Ectodermal cell (in vitro differentiated cells): ENCODE results near the gene SVIP.

ENCODE experiments used
- H3K27ac ChIP-seq: 2 replicates; pipeline ENCODE4 v1.7.0; 2013; ENCODE audit warnings: mild to moderate bottlenecking, low read depth, low read length; ENCODE audit not compliant: insufficient read depth, poor library complexity, severe bottlenecking
- H3K27me3 ChIP-seq: 2 replicates; pipeline ENCODE4 v1.7.0; 2013; ENCODE audit warnings: mild to moderate bottlenecking, low read length; ENCODE audit not compliant: insufficient read depth, control insufficient read depth, poor library complexity, severe bottlenecking
- H3K36me3 ChIP-seq: one replicate; pipeline ENCODE4 v1.7.0; 2013; ENCODE audit warnings: low read length; ENCODE audit not compliant: control insufficient read depth, insufficient read depth
- H3K4me1 ChIP-seq: one replicate; pipeline ENCODE4 v1.7.0; 2013; ENCODE audit warnings: low read length; ENCODE audit not compliant: control insufficient read depth, insufficient read depth
- H3K4me3 ChIP-seq: 2 replicates; pipeline ENCODE4 v1.7.0; 2013; ENCODE audit warnings: low read depth, low read length, control low read depth; ENCODE audit not compliant: insufficient read depth
- H3K9me3 ChIP-seq: 2 replicates; pipeline ENCODE4 v1.7.0; 2013; ENCODE audit warnings: mild to moderate bottlenecking, low read length, moderate library complexity; ENCODE audit not compliant: control insufficient read depth
- WGBS, 2 experiments: methylation state at CpG; one replicate each; pipeline ENCODE4 v1.1.7; 2013; ENCODE audit warnings: missing lambda C conversion rate in 2 of 2; 5-methylcytosine and 5-hydroxymethylcytosine counted together

Gene SVIP

DNA sequence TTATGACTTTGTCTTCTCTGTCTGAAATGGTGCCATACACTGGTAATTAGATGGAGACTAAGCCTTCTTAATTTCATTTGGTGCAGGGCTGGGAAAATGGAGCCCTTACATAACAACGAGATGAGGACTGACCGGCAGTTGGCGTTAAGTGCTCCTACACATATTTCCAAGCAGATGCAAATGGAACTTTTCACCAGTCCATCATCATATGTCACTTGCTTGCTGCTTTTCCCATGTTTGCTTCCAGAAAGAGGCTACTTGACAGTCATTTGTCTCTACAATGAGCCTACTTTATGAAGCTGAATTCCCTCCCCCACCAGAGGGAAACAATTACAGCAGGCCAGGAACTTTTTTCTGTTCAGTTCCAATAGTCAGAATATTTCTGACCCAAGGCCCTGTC is 32.6 kb downstream of the SVIP start:
- no peak overlapping the region for H3K4me3 ChIP-seq
- 92 to 93% methylated on average over 3 of the region's 3 CpGs for whole genome bisulfite sequencing, 2 experiments
- H3K27ac ChIP-seq: no peak overlapping the region
- H3K27me3 ChIP-seq: no peaks in the 10 kb centered on the region
- H3K36me3 ChIP-seq: no peaks in the 10 kb centered on the region
- no peaks in the 10 kb centered on the region for H3K9me3 ChIP-seq
- H3K4me1 ChIP-seq: peaks cover 4% of the 10 kb centered on the region

DNA sequence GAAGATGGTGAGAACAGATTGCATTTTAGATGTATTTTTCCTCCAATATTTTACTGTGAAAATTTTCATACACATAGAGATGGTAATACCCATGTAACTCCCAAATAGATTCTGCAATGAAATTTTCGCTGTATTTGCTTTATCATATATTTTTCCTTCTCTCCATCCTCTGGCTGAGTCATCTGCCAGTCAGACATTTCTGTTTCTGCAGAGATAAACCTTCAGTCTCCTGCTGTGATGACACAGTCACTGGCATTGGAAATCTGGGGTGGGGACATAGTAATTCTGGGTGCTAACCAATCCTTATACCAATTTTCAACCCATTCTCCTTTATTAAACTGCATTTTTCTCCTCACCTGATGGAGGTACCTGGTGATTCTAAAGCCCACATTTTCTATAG is 33.7 kb downstream of the SVIP start:
- H3K4me1 ChIP-seq: peaks cover 4% of the 10 kb centered on the region
- no peaks in the 10 kb centered on the region for H3K9me3 ChIP-seq
- no peaks in the 10 kb centered on the region for H3K27me3 ChIP-seq
- H3K4me3 ChIP-seq: no peak overlapping the region
- no peak overlapping the region for H3K27ac ChIP-seq
- H3K36me3 ChIP-seq: no peaks in the 10 kb centered on the region
- WGBS, 2 experiments: 94 to 100% methylated on average over 1 of the region's 1 CpG

DNA sequence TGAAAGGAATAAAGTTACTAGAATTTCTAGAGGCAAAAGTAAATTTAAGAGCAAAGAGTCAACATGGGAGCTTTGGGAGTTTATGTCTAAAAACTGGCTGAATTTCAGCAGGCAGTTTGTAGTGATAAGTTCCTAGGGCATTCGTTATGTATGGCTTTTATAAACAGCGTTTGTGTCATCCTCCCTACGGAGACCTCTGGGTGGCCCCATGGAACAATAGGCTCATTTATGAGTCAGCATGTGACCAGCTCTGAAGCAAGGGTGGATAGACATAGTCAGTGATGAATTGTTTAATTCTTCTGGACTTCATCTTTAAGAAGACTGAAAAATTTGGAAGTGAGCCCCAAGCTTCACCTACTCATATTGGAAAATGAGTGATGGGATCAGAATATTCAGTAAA is 37.1 kb downstream of the SVIP start:
- Histone ChIP-seq H3K9me3 (no peaks in the 10 kb centered on the region), H3K36me3 (no peaks in the 10 kb centered on the region), H3K4me1 (peaks cover 4% of the 10 kb centered on the region), H3K27me3 (no peaks in the 10 kb centered on the region), H3K4me3 (no peak overlapping the region), H3K27ac (no peak overlapping the region)
- WGBS, 2 experiments: 60 to 66% methylated on average over 3 of the region's 3 CpGs

DNA sequence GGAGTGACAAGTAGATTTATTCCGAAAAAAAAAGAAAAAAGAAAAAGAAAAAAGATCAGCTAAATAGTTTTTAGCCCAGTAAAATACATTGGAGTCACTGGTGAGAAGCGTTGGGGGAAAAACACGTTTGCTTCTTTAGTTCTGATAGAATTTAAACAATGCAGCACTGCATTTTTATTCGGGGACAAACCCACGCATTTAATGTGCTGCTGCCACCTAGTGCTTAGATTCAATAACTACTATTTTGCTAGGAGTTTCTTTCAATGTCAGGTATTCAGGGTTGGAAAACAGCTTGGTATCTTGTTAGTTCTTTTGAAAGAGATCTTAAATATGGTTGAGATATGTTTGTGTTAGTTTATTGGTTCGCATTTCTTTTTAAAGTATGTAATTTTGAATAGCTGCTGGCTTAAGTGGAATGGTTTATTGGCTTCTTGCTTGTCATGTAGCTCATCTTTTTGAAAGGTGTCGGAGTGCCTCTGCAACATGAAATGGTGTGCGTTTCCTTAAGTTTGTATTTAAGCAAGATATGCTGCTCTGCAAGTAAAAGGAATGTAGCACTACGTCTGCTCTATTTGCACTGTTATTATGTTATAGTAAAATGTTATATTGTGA is 41.9 kb downstream of the SVIP start:
- no peaks in the 10 kb centered on the region for H3K9me3 ChIP-seq
- no peaks in the 10 kb centered on the region for H3K36me3 ChIP-seq
- no peak overlapping the region for H3K4me3 ChIP-seq
- 34 to 41% methylated on average over 9 of the region's 9 CpGs for WGBS, 2 experiments
- H3K27me3 ChIP-seq: no peaks in the 10 kb centered on the region
- peaks cover 3% of the 10 kb centered on the region for H3K4me1 ChIP-seq
- H3K27ac ChIP-seq: no peak overlapping the region

DNA sequence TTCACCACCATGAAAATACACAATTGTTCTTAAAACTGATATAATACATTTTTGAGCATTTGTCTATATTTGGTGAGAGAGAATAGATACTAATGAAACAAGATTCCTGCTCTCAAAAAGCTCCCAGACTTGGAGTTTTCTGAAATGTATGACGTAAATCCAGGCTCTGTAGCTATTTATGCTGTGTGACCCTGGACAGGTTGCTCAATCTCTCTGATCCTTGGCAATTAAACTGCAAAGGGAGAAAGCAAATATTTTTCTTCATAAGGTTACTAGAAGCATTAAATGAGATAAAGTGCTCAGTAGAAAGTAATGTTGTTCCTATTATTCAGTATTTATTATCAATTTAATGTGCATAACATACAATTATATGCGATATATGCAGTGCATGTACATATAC is 42.5 kb downstream of the SVIP start:
- Histone ChIP-seq H3K4me1 (no peaks in the 10 kb centered on the region), H3K4me3 (no peak overlapping the region), H3K27ac (no peak overlapping the region), H3K9me3 (no peaks in the 10 kb centered on the region), H3K27me3 (no peaks in the 10 kb centered on the region), H3K36me3 (no peaks in the 10 kb centered on the region)
- 97 to 100% methylated on average over 1 of the region's 2 CpGs for WGBS, 2 experiments

DNA sequence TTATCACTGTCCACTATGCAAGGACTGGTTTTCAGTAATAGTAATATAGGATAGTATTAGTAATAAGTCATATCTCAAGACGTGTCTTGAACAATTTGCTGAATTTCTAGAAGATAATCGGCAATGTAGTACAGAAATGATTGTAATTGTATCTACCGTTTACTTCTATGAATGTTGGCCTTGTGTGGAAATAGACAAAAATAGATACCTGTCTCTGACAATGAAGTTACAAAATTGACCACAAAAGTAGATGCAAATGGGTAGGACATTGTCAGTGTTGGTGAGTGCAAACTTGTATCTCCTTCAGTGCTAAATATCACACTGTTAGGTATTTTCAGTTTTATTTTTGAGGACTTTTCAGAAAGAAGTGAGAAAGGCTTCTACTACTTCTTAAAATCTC is 43.1 kb downstream of the SVIP start:
- 93 to 99% methylated on average over 3 of the region's 3 CpGs for WGBS, 2 experiments

DNA sequence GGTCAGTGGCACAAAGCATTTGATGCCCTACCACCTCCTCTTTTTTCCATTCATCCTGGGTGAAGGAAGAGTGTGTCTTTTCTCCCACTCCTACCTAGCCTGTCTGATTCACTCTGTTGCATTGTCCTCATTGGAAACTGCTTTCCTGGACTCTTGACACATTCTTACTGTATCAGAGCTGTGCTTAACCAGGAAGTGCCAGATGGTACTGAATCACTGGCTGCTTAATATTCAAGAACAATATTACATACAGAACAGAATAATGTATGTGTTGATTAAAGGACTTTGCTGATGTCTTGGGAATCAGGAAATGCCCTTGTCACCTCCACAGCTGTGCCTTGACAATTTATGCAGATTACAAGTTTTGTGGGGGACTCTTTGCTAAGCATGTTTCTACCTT is 44.4 kb downstream of the SVIP start:
- no peak overlapping the region for H3K4me3 ChIP-seq
- no peaks in the 10 kb centered on the region for H3K9me3 ChIP-seq
- no peak overlapping the region for H3K27ac ChIP-seq
- no peaks in the 10 kb centered on the region for H3K4me1 ChIP-seq
- H3K36me3 ChIP-seq: no peaks in the 10 kb centered on the region
- H3K27me3 ChIP-seq: no peaks in the 10 kb centered on the region

More for the DNA sequence above, 43.1 kb downstream of the SVIP start:
- no peak overlapping the region for H3K27ac ChIP-seq
- H3K4me3 ChIP-seq: no peak overlapping the region
- H3K27me3 ChIP-seq: no peaks in the 10 kb centered on the region
- no peaks in the 10 kb centered on the region for H3K9me3 ChIP-seq
- no peaks in the 10 kb centered on the region for H3K36me3 ChIP-seq
- no peaks in the 10 kb centered on the region for H3K4me1 ChIP-seq

DNA sequence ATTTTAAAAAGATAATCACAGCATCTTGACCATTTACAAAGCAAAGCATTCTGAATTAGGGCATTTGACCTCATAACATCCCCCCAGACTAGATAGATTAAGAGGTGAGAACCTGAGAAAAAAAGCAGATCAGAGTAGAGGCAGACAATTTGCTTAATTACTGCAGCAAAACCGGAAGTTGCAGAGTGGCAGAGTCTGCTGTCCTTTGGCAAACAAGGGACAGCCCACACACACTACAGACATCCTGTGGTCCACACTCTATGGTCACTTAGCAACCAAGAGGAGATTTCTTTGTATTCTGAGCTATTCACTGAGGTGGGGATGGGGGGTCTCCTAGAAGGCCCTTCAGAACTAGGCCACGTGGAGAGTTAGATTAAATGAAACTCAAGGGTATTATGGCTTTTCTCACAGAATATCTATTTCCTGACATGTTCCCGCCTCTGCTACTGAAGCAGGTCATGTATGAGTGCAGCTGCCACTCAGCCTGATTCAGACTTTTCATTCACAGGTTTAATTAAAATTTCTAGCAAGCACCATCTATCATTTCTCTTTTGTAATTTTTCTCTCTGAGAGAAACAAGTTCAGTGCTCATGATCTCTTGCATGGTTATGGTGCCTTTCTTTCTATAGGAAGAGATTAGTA is 48.5 kb downstream of the SVIP start:
- no peaks in the 10 kb centered on the region for H3K27me3 ChIP-seq
- WGBS, 2 experiments: 56 to 60% methylated on average over 3 of the region's 3 CpGs
- H3K4me3 ChIP-seq: no peak overlapping the region
- H3K4me1 ChIP-seq: no peaks in the 10 kb centered on the region
- H3K36me3 ChIP-seq: no peaks in the 10 kb centered on the region
- no peaks in the 10 kb centered on the region for H3K9me3 ChIP-seq
- H3K27ac ChIP-seq: no peak overlapping the region

DNA sequence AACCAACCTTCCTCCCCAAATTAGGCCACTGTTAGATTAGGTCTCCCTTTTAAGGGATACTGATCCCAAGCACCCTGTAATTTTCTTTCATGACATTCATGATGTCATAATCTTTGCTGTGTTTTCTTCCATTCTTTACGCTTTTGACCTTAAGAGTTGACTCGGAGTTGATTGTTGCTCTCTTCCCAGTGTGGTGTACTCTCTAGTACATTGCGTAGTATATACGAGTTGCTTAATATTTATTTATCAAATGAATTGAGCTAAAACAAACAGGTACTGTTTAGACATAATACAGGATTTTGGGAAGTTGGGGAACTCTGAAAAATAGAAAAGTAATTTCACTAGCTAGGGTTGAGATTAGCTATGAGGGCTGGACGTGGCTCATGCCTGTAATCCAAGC is 49.8 kb downstream of the SVIP start:
- no peaks in the 10 kb centered on the region for H3K4me1 ChIP-seq
- H3K27me3 ChIP-seq: no peaks in the 10 kb centered on the region
- no peak overlapping the region for H3K4me3 ChIP-seq
- no peaks in the 10 kb centered on the region for H3K9me3 ChIP-seq
- 96 to 99% methylated on average over 3 to 5 of the region's 5 CpGs for WGBS, 2 experiments
- no peak overlapping the region for H3K27ac ChIP-seq
- H3K36me3 ChIP-seq: no peaks in the 10 kb centered on the region

DNA sequence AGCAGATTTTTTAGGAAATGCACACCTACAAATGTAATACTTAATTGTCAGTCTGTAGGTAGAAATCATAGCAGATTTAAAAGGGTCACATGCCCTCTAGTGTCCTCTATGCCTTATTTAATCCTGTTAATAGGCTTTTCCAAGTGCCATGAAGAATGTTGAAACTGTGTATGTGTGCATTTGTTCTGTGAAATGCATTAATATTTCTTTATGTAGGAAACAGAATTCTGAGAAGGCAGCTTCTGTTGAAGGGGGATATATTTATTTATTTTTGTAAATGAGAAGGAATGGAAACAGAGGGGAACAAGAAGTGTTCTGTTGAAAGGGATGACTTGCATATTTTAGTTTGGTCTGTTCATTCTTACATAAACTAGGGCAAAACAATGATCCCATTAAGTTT is 51.0 kb downstream of the SVIP start:
- no peaks in the 10 kb centered on the region for H3K9me3 ChIP-seq
- no peaks in the 10 kb centered on the region for H3K36me3 ChIP-seq
- H3K4me1 ChIP-seq: no peaks in the 10 kb centered on the region
- no peak overlapping the region for H3K4me3 ChIP-seq
- no peaks in the 10 kb centered on the region for H3K27me3 ChIP-seq
- no peak overlapping the region for H3K27ac ChIP-seq

DNA sequence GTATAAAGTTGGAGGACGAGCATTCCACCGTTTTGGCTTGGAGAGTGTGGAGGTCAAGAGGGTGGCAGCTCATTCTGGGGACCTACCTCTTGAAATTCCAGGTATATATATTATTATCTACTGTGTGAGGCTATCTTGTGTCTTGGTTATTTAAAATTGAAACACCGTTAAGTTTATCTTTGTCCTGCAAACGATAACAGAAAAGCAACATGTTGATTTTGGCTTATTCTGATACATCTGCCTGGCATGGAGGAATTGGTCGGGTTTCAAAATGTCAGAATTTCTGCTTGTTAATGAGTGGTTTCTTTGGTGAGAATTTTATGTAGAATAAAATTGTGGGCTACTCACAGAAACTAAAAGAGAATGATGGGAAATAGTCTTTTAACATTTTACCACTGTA is 54.4 kb downstream of the SVIP start:
- 95 to 97% methylated on average over 5 of the region's 5 CpGs for WGBS, 2 experiments
- H3K27me3 ChIP-seq: no peaks in the 10 kb centered on the region
- H3K27ac ChIP-seq: no peak overlapping the region
- H3K36me3 ChIP-seq: no peaks in the 10 kb centered on the region
- no peaks in the 10 kb centered on the region for H3K4me1 ChIP-seq
- H3K4me3 ChIP-seq: no peak overlapping the region
- no peaks in the 10 kb centered on the region for H3K9me3 ChIP-seq
